C4-2B (cell line): ENCODE measurements around the gene LRRC47.

Experiments
- H3K27ac ChIP-seq: fragments of 450-650 bp; 2 replicates; pipeline ENCODE4 v1.5.1; 2017
- CTCF ChIP-seq: fragments of 450-650 bp; conservative IDR thresholded peaks from 2 replicates; pipeline ENCODE4 v1.5.1; 2017; ENCODE audit warnings: mild to moderate bottlenecking
- ZFX ChIP-seq: fragments of 450-650 bp; IDR thresholded peaks from 2 replicates; pipeline ENCODE4 v1.6.1; 2017

The LRRC47 gene

GRCh38 chr1:3731583-3732433 is 64.5 kb downstream of the LRRC47 start:
- no peak for TF ChIP-seq CTCF
- TF ChIP-seq ZFX: no peak
- H3K27ac ChIP-seq: no peak overlapping the region

- TF ChIP-seq CTCF (no peak), ZFX (no peak)
Observed at GRCh38 chr1:3730543-3731247, 65.6 kb downstream of the LRRC47 start.

GRCh38 chr1:3729594-3730542 is 66.4 kb downstream of the LRRC47 start:
- TF ChIP-seq ZFX (no peak), CTCF (no peak)
- no peak overlapping the region for H3K27ac ChIP-seq

More at GRCh38 chr1:3730543-3731247, 65.6 kb downstream of the LRRC47 start:
- H3K27ac ChIP-seq: no peak overlapping the region
